ENCODE measurements around the gene CNOT6L.

GRCh38 chr4:77701121-77701520, 118.0 kb downstream of the CNOT6L start:
- TF ChIP-seq MAX (IDR thresholded peaks at IDR 0.05): no peak
- TF ChIP-seq GABPA (IDR thresholded peaks at IDR 0.05 in 1 of 2, conservative IDR thresholded peaks at IDR 0.05 in 1 of 2): no peak
- TF ChIP-seq RAD21 (IDR thresholded peaks at IDR 0.05): no peak
- TF ChIP-seq JUND (IDR thresholded peaks at IDR 0.05): no peak
- TF ChIP-seq CTCF (IDR thresholded peaks at IDR 0.05; ENCODE audit: low read depth, low read length, missing input control): no peak
- no peak for TF ChIP-seq ATF3 (IDR thresholded peaks at IDR 0.05)
- no peak for TF ChIP-seq SP1 (IDR thresholded peaks at IDR 0.05)

Data from liver (tissue), 3 donors.